ENCODE measurements around the gene VAT1L.

The VAT1L gene

DNA sequence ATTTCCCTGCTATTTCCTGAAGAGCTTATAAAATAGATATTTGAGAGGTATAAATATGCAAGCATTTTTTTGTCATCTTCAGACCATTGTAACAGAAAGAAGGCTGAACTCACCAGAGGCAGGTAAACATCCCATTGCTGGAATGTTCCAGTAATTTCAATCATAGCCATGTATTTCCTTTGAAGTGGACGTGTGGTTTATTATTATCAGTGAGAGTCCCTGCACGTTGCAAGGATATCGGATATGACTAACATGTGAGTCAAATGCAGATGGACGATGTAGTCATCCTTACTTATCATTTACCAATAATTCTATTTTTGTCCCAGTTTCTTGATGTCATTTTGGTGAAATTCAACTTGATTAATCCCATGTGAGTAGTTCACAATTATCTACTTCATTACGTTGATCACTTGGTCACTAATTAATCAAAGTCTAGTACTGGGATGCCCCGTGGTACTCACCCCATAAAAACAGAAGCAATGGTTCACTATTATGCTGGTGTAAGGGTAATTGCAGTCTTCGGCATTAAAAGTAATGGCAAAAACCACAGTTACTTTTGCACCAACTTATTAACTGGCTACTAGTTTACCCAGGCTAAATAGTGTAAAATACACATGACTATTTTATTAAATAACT lies 89.5 kb downstream of the VAT1L start:
- H3K4me2 ChIP-seq (ENCODE audit: low read length) = no peak overlapping the region
- H3K4me3 ChIP-seq (ENCODE audit: low read length) = no peak overlapping the region
- no peaks in the 10 kb centered on the region for H3K9me3 ChIP-seq (replicated peaks; ENCODE audit: low read length)
- no peaks in the 10 kb centered on the region for H3K27me3 ChIP-seq (ENCODE audit: control insufficient read depth, insufficient read depth, low read length)
- no peak overlapping the region for H3K9ac ChIP-seq (ENCODE audit: low read depth, low read length)
- no peaks in the 10 kb centered on the region for H3K36me3 ChIP-seq (ENCODE audit: insufficient read depth, low read length)
- H3K4me1 ChIP-seq (ENCODE audit: control insufficient read depth, insufficient read depth, low read length) = no peaks in the 10 kb centered on the region

DNA sequence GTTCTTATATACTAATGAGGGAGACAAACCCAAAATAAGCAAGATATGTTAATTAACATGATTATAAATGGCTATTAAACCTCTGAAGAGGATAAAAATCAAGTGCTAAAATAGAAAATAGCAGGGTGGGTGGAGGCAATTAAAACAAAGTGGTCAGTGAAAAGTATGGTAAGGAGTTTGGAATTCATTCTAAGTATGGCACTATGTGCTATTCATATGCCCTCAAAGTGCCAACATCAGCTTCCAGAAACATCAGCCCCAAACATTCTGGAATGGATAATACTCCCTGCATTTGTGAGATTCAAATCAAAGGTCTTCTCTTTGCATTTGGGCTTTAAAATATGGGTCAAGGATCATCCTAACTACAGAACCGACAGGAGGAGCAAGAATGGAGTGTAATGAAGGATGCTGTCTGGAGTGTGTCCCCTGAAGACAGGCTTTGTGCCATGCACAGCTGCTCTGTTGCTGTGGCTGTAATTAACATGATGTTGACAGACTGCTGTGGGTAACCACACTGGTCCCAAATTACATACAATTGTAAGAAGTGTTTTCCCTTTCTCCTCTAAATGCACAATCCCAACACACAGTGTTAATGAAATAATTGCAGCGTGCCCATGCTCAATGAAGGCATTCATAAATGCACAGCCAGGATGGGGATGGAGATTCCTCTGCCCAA lies 93.1 kb downstream of the VAT1L start:
- Histone ChIP-seq H3K27me3 (ENCODE audit: control insufficient read depth, insufficient read depth, low read length) (no peaks in the 10 kb centered on the region), H3K9ac (ENCODE audit: low read depth, low read length) (no peak overlapping the region), H3K36me3 (ENCODE audit: insufficient read depth, low read length) (no peaks in the 10 kb centered on the region), H3K9me3 (replicated peaks; ENCODE audit: low read length) (peaks cover 5% of the 10 kb centered on the region), H3K4me2 (ENCODE audit: low read length) (no peak overlapping the region), H3K4me1 (ENCODE audit: control insufficient read depth, insufficient read depth, low read length) (no peaks in the 10 kb centered on the region), H3K4me3 (ENCODE audit: low read length) (no peak overlapping the region)

- Histone ChIP-seq H3K4me1 (ENCODE audit: control insufficient read depth, insufficient read depth, low read length) (no peaks in the 10 kb centered on the region), H3K27me3 (ENCODE audit: control insufficient read depth, insufficient read depth, low read length) (no peaks in the 10 kb centered on the region), H3K36me3 (ENCODE audit: insufficient read depth, low read length) (no peaks in the 10 kb centered on the region), H3K4me2 (ENCODE audit: low read length) (no peak overlapping the region), H3K9me3 (replicated peaks; ENCODE audit: low read length) (peaks cover 5% of the 10 kb centered on the region), H3K4me3 (ENCODE audit: low read length) (no peak overlapping the region), H3K9ac (ENCODE audit: low read depth, low read length) (no peak overlapping the region)
These were observed 94.0 kb downstream of the VAT1L start for GRCh38 chr16:77882358-77882757.

GRCh38 chr16:77885571-77886295 lies 97.4 kb downstream of the VAT1L start:
- H3K4me2 ChIP-seq (ENCODE audit: low read length) = no peak overlapping the region
- H3K9me3 ChIP-seq (replicated peaks; ENCODE audit: low read length) = peaks cover 5% of the 10 kb centered on the region
- H3K36me3 ChIP-seq (ENCODE audit: insufficient read depth, low read length) = no peaks in the 10 kb centered on the region
- H3K4me3 ChIP-seq (ENCODE audit: low read length) = no peak overlapping the region
- H3K27me3 ChIP-seq (ENCODE audit: control insufficient read depth, insufficient read depth, low read length) = no peaks in the 10 kb centered on the region
- no peak overlapping the region for H3K9ac ChIP-seq (ENCODE audit: low read depth, low read length)
- H3K4me1 ChIP-seq (ENCODE audit: control insufficient read depth, insufficient read depth, low read length) = no peaks in the 10 kb centered on the region

DNA sequence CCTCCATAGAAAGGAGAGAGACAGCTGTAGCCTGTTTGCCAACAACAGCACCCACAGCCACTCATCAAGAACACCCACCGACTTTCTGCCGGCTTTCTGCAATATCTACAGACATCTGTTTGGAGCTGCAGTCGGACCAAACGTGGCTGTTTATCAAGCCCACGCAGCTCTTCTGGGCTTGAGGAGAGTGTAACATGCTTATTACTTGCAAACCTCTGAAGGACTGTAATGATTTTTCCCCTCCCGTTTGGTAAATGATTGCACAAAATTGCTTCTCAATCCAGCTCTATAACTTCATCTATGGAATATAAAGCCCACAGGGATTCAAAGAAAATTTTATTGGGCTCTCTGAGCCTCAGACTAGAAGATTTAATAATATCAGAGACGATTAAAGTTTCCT lies 100.5 kb downstream of the VAT1L start:
- no peaks in the 10 kb centered on the region for H3K4me1 ChIP-seq (ENCODE audit: control insufficient read depth, insufficient read depth, low read length)
- no peak overlapping the region for H3K9ac ChIP-seq (ENCODE audit: low read depth, low read length)
- peaks cover 2% of the 10 kb centered on the region for H3K9me3 ChIP-seq (replicated peaks; ENCODE audit: low read length)
- no peaks in the 10 kb centered on the region for H3K27me3 ChIP-seq (ENCODE audit: control insufficient read depth, insufficient read depth, low read length)
- no peak overlapping the region for H3K4me2 ChIP-seq (ENCODE audit: low read length)
- H3K4me3 ChIP-seq (ENCODE audit: low read length) = no peak overlapping the region
- H3K36me3 ChIP-seq (ENCODE audit: insufficient read depth, low read length) = no peaks in the 10 kb centered on the region

GRCh38 chr16:77890075-77890474 lies 101.7 kb downstream of the VAT1L start:
- no peak overlapping the region for H3K4me3 ChIP-seq (ENCODE audit: low read length)

DNA sequence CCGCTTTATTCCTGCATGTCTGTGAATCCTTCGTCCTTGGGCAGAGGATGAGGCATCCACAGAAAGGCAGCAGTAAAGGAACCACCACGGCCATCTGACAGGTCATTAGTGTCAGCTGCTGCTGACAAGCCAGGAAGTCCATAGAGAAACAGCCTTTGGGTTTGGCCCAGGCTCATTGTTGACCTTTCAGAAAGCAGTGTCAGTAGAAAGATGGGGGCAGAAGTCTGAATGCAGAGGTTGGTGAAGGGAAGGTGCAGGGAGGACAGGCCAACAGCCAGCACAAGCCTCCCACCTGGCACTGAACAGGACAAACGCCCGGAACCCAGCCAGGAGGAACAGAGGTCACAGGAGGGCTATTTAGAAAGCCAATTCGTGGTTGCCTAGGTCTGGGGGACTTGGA lies 105.8 kb downstream of the VAT1L start:
- H3K4me1 ChIP-seq (ENCODE audit: control insufficient read depth, insufficient read depth, low read length) = no peaks in the 10 kb centered on the region
- H3K9ac ChIP-seq (ENCODE audit: low read depth, low read length) = no peak overlapping the region
- no peaks in the 10 kb centered on the region for H3K9me3 ChIP-seq (replicated peaks; ENCODE audit: low read length)
- H3K4me2 ChIP-seq (ENCODE audit: low read length) = no peak overlapping the region
- H3K27me3 ChIP-seq (ENCODE audit: control insufficient read depth, insufficient read depth, low read length) = no peaks in the 10 kb centered on the region
- no peak overlapping the region for H3K4me3 ChIP-seq (ENCODE audit: low read length)
- no peaks in the 10 kb centered on the region for H3K36me3 ChIP-seq (ENCODE audit: insufficient read depth, low read length)

More at GRCh38 chr16:77890075-77890474, 101.7 kb downstream of the VAT1L start:
- Histone ChIP-seq H3K4me1 (ENCODE audit: control insufficient read depth, insufficient read depth, low read length) (no peaks in the 10 kb centered on the region), H3K36me3 (ENCODE audit: insufficient read depth, low read length) (no peaks in the 10 kb centered on the region), H3K4me2 (ENCODE audit: low read length) (no peak overlapping the region), H3K9ac (ENCODE audit: low read depth, low read length) (no peak overlapping the region), H3K9me3 (replicated peaks; ENCODE audit: low read length) (no peaks in the 10 kb centered on the region), H3K27me3 (ENCODE audit: control insufficient read depth, insufficient read depth, low read length) (no peaks in the 10 kb centered on the region)

DNA sequence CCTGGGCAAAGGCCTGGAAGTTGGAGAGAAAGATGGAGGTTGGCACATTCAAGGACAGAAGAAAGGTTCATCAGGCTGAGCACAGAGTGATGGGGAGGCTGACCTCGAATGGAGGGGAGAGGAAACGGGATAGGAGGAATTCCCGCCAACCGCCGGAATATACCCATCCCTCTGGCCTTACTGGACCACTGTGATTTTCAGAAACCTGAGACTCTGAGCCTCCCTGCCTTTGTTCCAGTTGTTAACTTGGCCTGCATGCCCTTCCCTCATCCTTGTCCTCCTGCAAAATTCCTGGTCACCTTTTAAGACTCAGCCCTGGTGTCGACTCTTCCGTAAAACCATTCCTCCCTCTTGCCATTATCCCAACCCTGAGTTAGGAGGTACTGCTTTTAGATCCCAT lies 107.6 kb downstream of the VAT1L start:
- H3K9me3 ChIP-seq (replicated peaks; ENCODE audit: low read length) = no peaks in the 10 kb centered on the region
- H3K4me1 ChIP-seq (ENCODE audit: control insufficient read depth, insufficient read depth, low read length) = no peaks in the 10 kb centered on the region
- H3K4me3 ChIP-seq (ENCODE audit: low read length) = no peak overlapping the region
- no peak overlapping the region for H3K4me2 ChIP-seq (ENCODE audit: low read length)
- no peaks in the 10 kb centered on the region for H3K36me3 ChIP-seq (ENCODE audit: insufficient read depth, low read length)
- no peak overlapping the region for H3K9ac ChIP-seq (ENCODE audit: low read depth, low read length)
- no peaks in the 10 kb centered on the region for H3K27me3 ChIP-seq (ENCODE audit: control insufficient read depth, insufficient read depth, low read length)

DNA sequence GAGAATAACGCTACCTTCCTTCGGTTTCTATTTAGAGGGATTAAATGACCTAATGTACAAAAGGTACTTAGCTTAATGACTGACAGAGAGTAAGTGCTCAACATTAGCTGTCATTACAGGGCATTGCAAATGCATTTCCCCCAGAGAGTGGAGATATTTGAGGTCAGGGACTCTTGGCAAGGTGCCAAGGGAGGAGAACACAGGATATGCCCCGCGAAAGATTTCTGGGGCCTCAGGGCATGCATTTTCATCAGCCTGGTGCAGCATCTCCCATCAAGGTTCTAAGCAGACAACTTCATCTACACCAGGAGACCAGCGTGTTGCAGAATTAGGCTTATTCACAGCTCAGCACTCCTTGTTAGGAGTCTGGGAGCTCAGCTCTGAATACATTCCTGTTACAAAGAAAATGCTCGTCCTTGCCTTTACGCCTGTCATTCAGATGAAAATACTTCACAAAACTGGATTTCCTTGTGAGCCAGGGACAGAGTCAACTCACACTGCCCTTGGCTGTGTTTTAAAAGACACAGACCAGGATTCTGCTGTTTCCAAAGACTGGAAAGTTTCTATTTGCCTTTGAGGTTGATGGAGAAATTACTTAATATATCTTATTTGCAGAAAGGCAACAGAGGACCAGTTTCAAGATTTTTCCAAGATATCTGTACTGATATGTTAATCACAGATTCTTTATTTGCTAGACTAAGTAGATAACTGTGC lies 108.2 kb downstream of the VAT1L start:
- Histone ChIP-seq H3K27me3 (ENCODE audit: control insufficient read depth, insufficient read depth, low read length) (no peaks in the 10 kb centered on the region), H3K9ac (ENCODE audit: low read depth, low read length) (no peak overlapping the region), H3K4me3 (ENCODE audit: low read length) (no peak overlapping the region), H3K36me3 (ENCODE audit: insufficient read depth, low read length) (no peaks in the 10 kb centered on the region), H3K9me3 (replicated peaks; ENCODE audit: low read length) (no peaks in the 10 kb centered on the region), H3K4me2 (ENCODE audit: low read length) (no peak overlapping the region), H3K4me1 (ENCODE audit: control insufficient read depth, insufficient read depth, low read length) (no peaks in the 10 kb centered on the region)

GRCh38 chr16:77897129-77897437 lies 108.7 kb downstream of the VAT1L start:
- no peak overlapping the region for H3K4me3 ChIP-seq (ENCODE audit: low read length)
- no peak overlapping the region for H3K9ac ChIP-seq (ENCODE audit: low read depth, low read length)
- H3K36me3 ChIP-seq (ENCODE audit: insufficient read depth, low read length) = no peaks in the 10 kb centered on the region
- H3K4me1 ChIP-seq (ENCODE audit: control insufficient read depth, insufficient read depth, low read length) = no peaks in the 10 kb centered on the region
- no peaks in the 10 kb centered on the region for H3K9me3 ChIP-seq (replicated peaks; ENCODE audit: low read length)
- no peaks in the 10 kb centered on the region for H3K27me3 ChIP-seq (ENCODE audit: control insufficient read depth, insufficient read depth, low read length)
- no peak overlapping the region for H3K4me2 ChIP-seq (ENCODE audit: low read length)

- Histone ChIP-seq H3K9me3 (replicated peaks; ENCODE audit: low read length) (no peaks in the 10 kb centered on the region), H3K36me3 (ENCODE audit: insufficient read depth, low read length) (no peaks in the 10 kb centered on the region), H3K4me2 (ENCODE audit: low read length) (no peak overlapping the region), H3K9ac (ENCODE audit: low read depth, low read length) (no peak overlapping the region), H3K27me3 (ENCODE audit: control insufficient read depth, insufficient read depth, low read length) (no peaks in the 10 kb centered on the region), H3K4me3 (ENCODE audit: low read length) (no peak overlapping the region), H3K4me1 (ENCODE audit: control insufficient read depth, insufficient read depth, low read length) (no peaks in the 10 kb centered on the region)
These were observed 109.7 kb downstream of the VAT1L start for GRCh38 chr16:77897831-77898605.

All from skeletal muscle satellite cell (primary cell).